ENCODE measurements around the gene FAM107B. TPM values are rescaled to one million over a fixed set of nuclear protein-coding genes. Genes with fewer than 3 reads are reported as not detected.

FAM107B gene
- total and polyA plus RNA-seq, 12 donors, result 2.6 to 18.5 (median 6.2) TPM

GRCh38 chr10:14530465-14530864, 244.2 kb downstream of the FAM107B start:
- no peak overlapping the region for H3K27ac ChIP-seq
- no peaks in the 10 kb centered on the region for H3K27me3 ChIP-seq
- no peak overlapping the region for H3K4me3 ChIP-seq
- intact Hi-C loops (cut with DNase I), result loop anchor here in 6 of 10 donors (10.0 kb wide), 4 partner anchors 294 to 574 kb away; partner anchors contain the start of gene RPP38 (in 1 of the 6)
- no peak for ATAC-seq
- H3K9me3 ChIP-seq, result no peaks in the 10 kb centered on the region
- peaks cover 0 to 1% (median 0%) of the 10 kb centered on the region in 9 donors for H3K4me1 ChIP-seq
- no peak for TF ChIP-seq CTCF (IDR thresholded peaks at IDR 0.05)
- DNase-seq, result no peak
- peaks cover 0 to 62% (median 4%) of the 10 kb centered on the region in 9 donors for H3K36me3 ChIP-seq
- 73% methylated on average over 5 of the region's 5 CpGs for WGBS, 2 donors

GRCh38 chr10:14529351-14529750, 245.3 kb downstream of the FAM107B start:
- DNase-seq (no peak), ATAC-seq (no peak)
- Histone ChIP-seq H3K9me3 (no peaks in the 10 kb centered on the region), H3K4me3 (no peak overlapping the region), H3K36me3 (peaks cover 0 to 57% (median 4%) of the 10 kb centered on the region in 9 donors), H3K4me1 (no peaks in the 10 kb centered on the region), H3K27ac (no peak overlapping the region), H3K27me3 (no peaks in the 10 kb centered on the region)
- no peak for TF ChIP-seq CTCF (IDR thresholded peaks at IDR 0.05)
- intact Hi-C loops (cut with DNase I), result no loop called here
- WGBS, 2 donors, result 68 to 83% methylated on average over 3 of the region's 3 CpGs

GRCh38 chr10:14528450-14528849, 246.2 kb downstream of the FAM107B start:
- DNase-seq (no peak), ATAC-seq (no peak)
- Histone ChIP-seq H3K27ac (no peak overlapping the region), H3K27me3 (no peaks in the 10 kb centered on the region), H3K9me3 (no peaks in the 10 kb centered on the region), H3K4me1 (no peaks in the 10 kb centered on the region), H3K4me3 (no peak overlapping the region), H3K36me3 (peaks cover 0 to 53% (median 4%) of the 10 kb centered on the region in 9 donors)
- TF ChIP-seq CTCF (IDR thresholded peaks at IDR 0.05), result no peak
- WGBS, 2 donors, result 98 to 100% methylated on average over 2 of the region's 2 CpGs
- intact Hi-C loops (cut with DNase I), result no loop called here

GRCh38 chr10:14527915-14528314, 246.8 kb downstream of the FAM107B start:
- Histone ChIP-seq H3K4me1 (no peaks in the 10 kb centered on the region), H3K27ac (no peak overlapping the region), H3K4me3 (no peak overlapping the region), H3K27me3 (no peaks in the 10 kb centered on the region), H3K9me3 (no peaks in the 10 kb centered on the region), H3K36me3 (peaks cover 0 to 53% (median 4%) of the 10 kb centered on the region in 9 donors)
- ATAC-seq, result no peak
- intact Hi-C loops (cut with DNase I), result no loop called here
- DNase-seq, result no peak
- no peak for TF ChIP-seq CTCF (IDR thresholded peaks at IDR 0.05)
- 74 to 92% methylated on average over 3 of the region's 3 CpGs for WGBS, 2 donors
